Measurements from ENCODE around the gene ACLY.
"Not testable (repeated sequence)": the region's sequence is repeated elsewhere in the genome, so short reads cannot be mapped to it uniquely, and the experiment has no call there.

Gene ACLY

DNA sequence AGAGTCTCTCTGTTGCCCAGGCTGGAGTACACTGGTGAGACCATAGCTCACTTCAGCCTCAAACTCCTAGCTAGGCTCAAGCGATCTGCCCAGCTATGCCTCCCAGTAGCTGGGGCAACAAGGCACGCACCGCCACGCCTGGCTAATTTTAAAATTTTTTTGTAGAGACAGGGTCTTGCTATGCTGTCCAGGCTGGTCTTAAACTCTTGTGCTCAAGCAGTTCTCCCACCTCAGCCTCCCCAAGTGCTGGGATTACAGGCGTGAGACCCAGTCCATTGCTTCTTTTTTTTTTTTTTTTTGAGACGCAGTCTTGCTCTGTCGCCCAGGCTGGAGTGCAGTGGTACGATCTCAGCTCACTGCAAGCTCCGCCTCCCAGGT is 44.5 kb downstream of the ACLY start:
- H4K5ac ChIP-seq (ENCODE audit: low read length); H3K23ac ChIP-seq (ENCODE audit: low read length); H3K18ac ChIP-seq (ENCODE audit: low read length); DNase-seq; H3K79me2 ChIP-seq (ENCODE audit: control insufficient read depth, insufficient read depth, low read length); H3K4ac ChIP-seq (ENCODE audit: low read depth, low read length); H2BK5ac ChIP-seq (ENCODE audit: low read length); H2BK15ac ChIP-seq (replicated peaks; ENCODE audit: low read depth); H3K79me1 ChIP-seq (ENCODE audit: low read length); H3K4me1 ChIP-seq (ENCODE audit: control insufficient read depth, low read depth, low read length); H2BK120ac ChIP-seq (ENCODE audit: low read depth, low read length); H3K27me3 ChIP-seq (ENCODE audit: insufficient read depth, low read length, poor library complexity); H3K27ac ChIP-seq (ENCODE audit: low read depth, low read length); H4K8ac ChIP-seq (ENCODE audit: low read depth, low read length); H3K4me2 ChIP-seq (ENCODE audit: low read length); H3K4me3 ChIP-seq (ENCODE audit: low read length); H3K56ac ChIP-seq (ENCODE audit: low read length); H2AK5ac ChIP-seq (ENCODE audit: low read length); H3K9ac ChIP-seq (ENCODE audit: low read length): not testable (repeated sequence)
- no CpG with 5 or more reads among the region's 9 CpGs for WGBS (ENCODE audit: extremely low coverage, insufficient coverage, low lambda C conversion rate)
- H3K36me3 ChIP-seq (ENCODE audit: control insufficient read depth, insufficient read depth, low read length), result peaks cover 40% of the 10 kb centered on the region

DNA sequence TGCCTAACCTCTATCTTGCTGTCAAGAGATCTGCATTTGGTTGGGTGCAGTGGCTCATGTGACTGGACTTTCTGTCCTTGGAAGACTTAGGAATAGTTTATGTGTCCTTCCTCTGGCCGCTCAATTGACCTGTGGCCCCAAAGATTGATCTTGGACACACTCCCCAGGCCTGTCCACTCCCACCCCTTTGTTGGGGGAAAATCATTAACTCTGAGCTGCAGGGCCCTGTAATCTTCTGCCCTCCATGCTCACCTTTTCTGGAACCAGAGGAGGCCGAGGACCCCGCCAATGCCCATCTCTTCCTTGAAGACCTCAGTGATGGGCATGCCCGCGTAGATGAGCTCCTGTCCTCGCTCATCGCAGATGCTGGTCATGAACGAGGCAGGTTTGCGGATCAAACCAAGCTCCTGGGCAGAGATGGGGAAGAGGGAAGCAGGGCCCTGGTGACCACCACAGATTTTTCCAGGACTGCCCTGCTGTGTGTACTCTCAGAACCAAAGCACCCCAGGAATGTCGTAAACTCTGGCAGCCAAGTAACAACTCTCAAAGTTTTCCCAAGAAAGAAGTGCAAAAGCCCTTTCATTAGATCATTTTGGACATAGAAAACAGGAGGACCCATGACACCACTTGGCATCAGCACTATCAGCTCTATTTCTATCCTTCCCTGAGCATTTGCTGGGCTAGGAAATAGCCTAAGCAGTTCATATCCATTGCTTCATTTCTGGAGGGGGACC is 45.0 kb downstream of the ACLY start:
- no peak overlapping the region for H2BK5ac ChIP-seq (ENCODE audit: low read length)
- H3K36me3 ChIP-seq (ENCODE audit: control insufficient read depth, insufficient read depth, low read length), result peaks cover 37% of the 10 kb centered on the region
- DNase-seq, result no peak
- H2BK15ac ChIP-seq (replicated peaks; ENCODE audit: low read depth), result no peak overlapping the region
- no peak overlapping the region for H3K23ac ChIP-seq (ENCODE audit: low read length)
- no peak overlapping the region for H3K27ac ChIP-seq (ENCODE audit: low read depth, low read length)
- no peak overlapping the region for H2AK5ac ChIP-seq (ENCODE audit: low read length)
- no peak overlapping the region for H3K4me3 ChIP-seq (ENCODE audit: low read length)
- no peak overlapping the region for H3K9ac ChIP-seq (ENCODE audit: low read length)
- no peaks in the 10 kb centered on the region for H3K79me1 ChIP-seq (ENCODE audit: low read length)
- no CpG with 5 or more reads among the region's 10 CpGs for WGBS (ENCODE audit: extremely low coverage, insufficient coverage, low lambda C conversion rate)
- no peak overlapping the region for H3K18ac ChIP-seq (ENCODE audit: low read length)
- H2BK120ac ChIP-seq (ENCODE audit: low read depth, low read length), result no peak overlapping the region
- H3K4ac ChIP-seq (ENCODE audit: low read depth, low read length), result no peak overlapping the region
- H3K27me3 ChIP-seq (ENCODE audit: insufficient read depth, low read length, poor library complexity), result no peaks in the 10 kb centered on the region
- H3K4me1 ChIP-seq (ENCODE audit: control insufficient read depth, low read depth, low read length), result no peaks in the 10 kb centered on the region
- H3K4me2 ChIP-seq (ENCODE audit: low read length), result no peak overlapping the region
- H3K56ac ChIP-seq (ENCODE audit: low read length), result no peak overlapping the region
- no peak overlapping the region for H4K5ac ChIP-seq (ENCODE audit: low read length)
- H3K79me2 ChIP-seq (ENCODE audit: control insufficient read depth, insufficient read depth, low read length), result no peaks in the 10 kb centered on the region
- no peak overlapping the region for H4K8ac ChIP-seq (ENCODE audit: low read depth, low read length)

DNA sequence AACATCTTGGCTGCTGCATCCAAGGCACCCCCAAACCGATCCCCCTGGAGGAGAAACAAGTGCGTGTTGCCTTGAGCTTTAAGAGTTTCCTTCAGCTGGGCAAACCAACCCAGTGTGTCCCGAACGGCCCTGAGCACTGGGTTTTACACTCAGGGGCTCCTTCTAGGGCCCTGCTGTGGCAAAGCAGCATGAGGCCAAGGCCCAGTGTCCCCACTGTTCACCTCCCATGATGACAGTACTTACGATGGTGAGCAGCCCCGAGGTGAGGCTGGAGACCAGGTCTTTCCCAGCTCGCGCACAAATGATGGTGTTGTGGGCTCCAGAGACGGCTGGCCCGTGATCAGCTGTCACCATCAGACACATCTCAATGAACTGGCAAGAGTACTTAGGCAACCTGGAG is 47.0 kb downstream of the ACLY start:
- Histone ChIP-seq H3K4me3 (ENCODE audit: low read length) (no peak overlapping the region), H2BK5ac (ENCODE audit: low read length) (no peak overlapping the region), H3K79me2 (ENCODE audit: control insufficient read depth, insufficient read depth, low read length) (no peaks in the 10 kb centered on the region), H4K8ac (ENCODE audit: low read depth, low read length) (no peak overlapping the region), H3K4ac (ENCODE audit: low read depth, low read length) (no peak overlapping the region), H3K56ac (ENCODE audit: low read length) (no peak overlapping the region), H3K23ac (ENCODE audit: low read length) (no peak overlapping the region), H2BK15ac (replicated peaks; ENCODE audit: low read depth) (no peak overlapping the region), H3K27ac (ENCODE audit: low read depth, low read length) (no peak overlapping the region), H4K5ac (ENCODE audit: low read length) (no peak overlapping the region), H3K27me3 (ENCODE audit: insufficient read depth, low read length, poor library complexity) (no peaks in the 10 kb centered on the region), H3K4me1 (ENCODE audit: control insufficient read depth, low read depth, low read length) (no peaks in the 10 kb centered on the region), H3K9ac (ENCODE audit: low read length) (no peak overlapping the region), H2BK120ac (ENCODE audit: low read depth, low read length) (no peak overlapping the region), H3K18ac (ENCODE audit: low read length) (no peak overlapping the region), H3K36me3 (ENCODE audit: control insufficient read depth, insufficient read depth, low read length) (peaks cover 29% of the 10 kb centered on the region), H3K4me2 (ENCODE audit: low read length) (no peak overlapping the region), H3K79me1 (ENCODE audit: low read length) (no peaks in the 10 kb centered on the region), H2AK5ac (ENCODE audit: low read length) (no peak overlapping the region)
- no peak for DNase-seq
- no CpG with 5 or more reads among the region's 10 CpGs for WGBS (ENCODE audit: extremely low coverage, insufficient coverage, low lambda C conversion rate)

DNA sequence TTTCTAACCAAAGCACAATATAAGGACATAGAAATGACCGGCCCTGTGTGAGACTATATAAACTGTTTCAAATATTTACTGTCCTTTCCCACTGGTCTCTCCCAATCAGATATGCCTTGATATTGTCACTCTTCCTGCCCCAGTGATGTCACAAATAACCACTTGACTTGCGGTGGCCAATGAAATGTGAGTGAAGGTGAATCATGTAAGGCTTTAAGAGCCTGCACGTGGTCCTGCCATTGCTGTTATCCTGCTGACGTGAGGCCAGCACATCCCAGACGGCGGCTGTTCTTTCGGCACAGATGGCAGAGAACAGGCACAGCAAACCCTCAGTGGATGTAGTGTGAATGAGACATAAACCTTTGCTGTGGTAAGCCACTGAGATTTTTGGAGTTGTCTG is 48.1 kb downstream of the ACLY start:
- no peaks in the 10 kb centered on the region for H3K4me1 ChIP-seq (ENCODE audit: control insufficient read depth, low read depth, low read length)
- peaks cover 29% of the 10 kb centered on the region for H3K36me3 ChIP-seq (ENCODE audit: control insufficient read depth, insufficient read depth, low read length)
- no peak overlapping the region for H2BK15ac ChIP-seq (replicated peaks; ENCODE audit: low read depth)
- no peak overlapping the region for H2BK5ac ChIP-seq (ENCODE audit: low read length)
- H3K79me2 ChIP-seq (ENCODE audit: control insufficient read depth, insufficient read depth, low read length), result no peaks in the 10 kb centered on the region
- no peak for DNase-seq
- H3K27me3 ChIP-seq (ENCODE audit: insufficient read depth, low read length, poor library complexity), result no peaks in the 10 kb centered on the region
- H3K9ac ChIP-seq (ENCODE audit: low read length), result no peak overlapping the region
- no peak overlapping the region for H3K27ac ChIP-seq (ENCODE audit: low read depth, low read length)
- no peaks in the 10 kb centered on the region for H3K79me1 ChIP-seq (ENCODE audit: low read length)
- no peak overlapping the region for H4K8ac ChIP-seq (ENCODE audit: low read depth, low read length)
- no peak overlapping the region for H3K4me2 ChIP-seq (ENCODE audit: low read length)
- no peak overlapping the region for H2AK5ac ChIP-seq (ENCODE audit: low read length)
- no CpG with 5 or more reads among the region's 7 CpGs for WGBS (ENCODE audit: extremely low coverage, insufficient coverage, low lambda C conversion rate)
- no peak overlapping the region for H3K56ac ChIP-seq (ENCODE audit: low read length)
- no peak overlapping the region for H3K18ac ChIP-seq (ENCODE audit: low read length)
- no peak overlapping the region for H3K4ac ChIP-seq (ENCODE audit: low read depth, low read length)
- H3K4me3 ChIP-seq (ENCODE audit: low read length), result no peak overlapping the region
- no peak overlapping the region for H2BK120ac ChIP-seq (ENCODE audit: low read depth, low read length)
- H4K5ac ChIP-seq (ENCODE audit: low read length), result no peak overlapping the region
- no peak overlapping the region for H3K23ac ChIP-seq (ENCODE audit: low read length)

DNA sequence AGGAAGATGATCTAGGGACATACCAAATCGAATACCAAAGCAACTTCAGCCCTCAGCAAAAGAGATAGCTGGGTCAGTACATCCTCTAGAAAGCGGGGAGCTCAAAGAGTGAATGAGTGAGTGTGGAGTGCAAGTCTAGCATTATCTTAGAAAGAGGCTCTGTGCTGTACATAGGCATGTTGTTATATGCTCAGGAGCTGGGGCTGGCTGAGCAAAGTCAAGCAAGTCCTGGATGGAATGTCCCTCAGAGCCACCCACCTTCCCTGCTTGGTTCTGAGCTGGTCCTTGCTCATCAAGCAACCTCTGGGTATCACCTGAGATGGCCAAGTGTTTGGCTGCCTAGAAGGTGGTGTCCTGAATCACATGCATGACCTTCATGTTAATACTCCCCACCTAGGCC is 48.7 kb downstream of the ACLY start:
- Histone ChIP-seq H3K9ac (ENCODE audit: low read length) (no peak overlapping the region), H3K4me2 (ENCODE audit: low read length) (no peak overlapping the region), H3K4me3 (ENCODE audit: low read length) (no peak overlapping the region), H3K79me1 (ENCODE audit: low read length) (no peaks in the 10 kb centered on the region), H2BK15ac (replicated peaks; ENCODE audit: low read depth) (no peak overlapping the region), H3K56ac (ENCODE audit: low read length) (no peak overlapping the region), H4K8ac (ENCODE audit: low read depth, low read length) (no peak overlapping the region), H3K36me3 (ENCODE audit: control insufficient read depth, insufficient read depth, low read length) (peaks cover 29% of the 10 kb centered on the region), H3K27ac (ENCODE audit: low read depth, low read length) (no peak overlapping the region), H3K18ac (ENCODE audit: low read length) (no peak overlapping the region), H2BK5ac (ENCODE audit: low read length) (no peak overlapping the region), H2BK120ac (ENCODE audit: low read depth, low read length) (no peak overlapping the region), H3K79me2 (ENCODE audit: control insufficient read depth, insufficient read depth, low read length) (no peaks in the 10 kb centered on the region), H3K23ac (ENCODE audit: low read length) (no peak overlapping the region), H3K27me3 (ENCODE audit: insufficient read depth, low read length, poor library complexity) (no peaks in the 10 kb centered on the region), H3K4ac (ENCODE audit: low read depth, low read length) (no peak overlapping the region), H4K5ac (ENCODE audit: low read length) (no peak overlapping the region), H2AK5ac (ENCODE audit: low read length) (no peak overlapping the region), H3K4me1 (ENCODE audit: control insufficient read depth, low read depth, low read length) (no peaks in the 10 kb centered on the region)
- DNase-seq, result no peak
- no CpG with 5 or more reads among the region's 2 CpGs for WGBS (ENCODE audit: extremely low coverage, insufficient coverage, low lambda C conversion rate)

DNA sequence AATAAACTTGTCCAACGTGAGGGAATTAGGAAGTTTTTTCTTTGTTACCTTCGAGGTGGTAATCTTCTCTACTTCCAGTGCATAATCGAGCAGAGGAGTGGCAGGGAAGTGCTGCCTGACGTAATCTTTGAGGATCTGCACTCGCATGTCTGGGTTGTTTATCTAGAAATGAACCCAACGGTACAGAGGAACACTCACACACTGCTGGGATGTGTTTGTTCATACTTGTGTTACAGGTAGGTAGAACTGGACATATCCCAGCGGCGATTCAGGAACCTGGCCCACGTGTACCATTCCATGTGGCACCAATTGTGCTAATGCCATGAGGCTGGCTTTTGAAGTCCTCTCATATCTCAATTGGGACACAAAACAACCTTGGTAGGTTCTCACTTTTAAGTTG is 49.3 kb downstream of the ACLY start:
- no peak overlapping the region for H2AK5ac ChIP-seq (ENCODE audit: low read length)
- no peak overlapping the region for H2BK120ac ChIP-seq (ENCODE audit: low read depth, low read length)
- no peak overlapping the region for H2BK5ac ChIP-seq (ENCODE audit: low read length)
- H3K79me2 ChIP-seq (ENCODE audit: control insufficient read depth, insufficient read depth, low read length), result peaks cover 3% of the 10 kb centered on the region
- H3K36me3 ChIP-seq (ENCODE audit: control insufficient read depth, insufficient read depth, low read length), result peaks cover 29% of the 10 kb centered on the region
- no peak for DNase-seq
- no peak overlapping the region for H3K18ac ChIP-seq (ENCODE audit: low read length)
- peaks cover 2% of the 10 kb centered on the region for H3K79me1 ChIP-seq (ENCODE audit: low read length)
- no CpG with 5 or more reads among the region's 9 CpGs for WGBS (ENCODE audit: extremely low coverage, insufficient coverage, low lambda C conversion rate)
- H2BK15ac ChIP-seq (replicated peaks; ENCODE audit: low read depth), result no peak overlapping the region
- no peak overlapping the region for H4K8ac ChIP-seq (ENCODE audit: low read depth, low read length)
- H3K9ac ChIP-seq (ENCODE audit: low read length), result no peak overlapping the region
- H3K23ac ChIP-seq (ENCODE audit: low read length), result no peak overlapping the region
- H3K4me2 ChIP-seq (ENCODE audit: low read length), result no peak overlapping the region
- H3K56ac ChIP-seq (ENCODE audit: low read length), result no peak overlapping the region
- H3K27me3 ChIP-seq (ENCODE audit: insufficient read depth, low read length, poor library complexity), result no peaks in the 10 kb centered on the region
- no peak overlapping the region for H3K4ac ChIP-seq (ENCODE audit: low read depth, low read length)
- H3K4me1 ChIP-seq (ENCODE audit: control insufficient read depth, low read depth, low read length), result no peaks in the 10 kb centered on the region
- no peak overlapping the region for H3K27ac ChIP-seq (ENCODE audit: low read depth, low read length)
- no peak overlapping the region for H3K4me3 ChIP-seq (ENCODE audit: low read length)
- H4K5ac ChIP-seq (ENCODE audit: low read length), result no peak overlapping the region
